Measurements from ENCODE around the gene HOXA5.
A peak's percentile ranks its signal among the peaks of the same experiment; 100 is the strongest.

The HOXA5 gene

GRCh38 chr7:27172315-27172774 is 28.9 kb upstream of the HOXA5 start:
- no peak for DNase-seq (ENCODE audit: insufficient read length, low spot score)
- no peak for FAIRE-seq

- peak; percentile 40 for FAIRE-seq
- DNase-seq (ENCODE audit: insufficient read length, low spot score) = no peak
Observed at GRCh38 chr7:27171637-27172314, 28.3 kb upstream of the HOXA5 start.

GRCh38 chr7:27171325-27171636 is 27.8 kb upstream of the HOXA5 start:
- FAIRE-seq = no peak

GRCh38 chr7:27170426-27171324 is 27.2 kb upstream of the HOXA5 start:
- FAIRE-seq (no peak), DNase-seq (ENCODE audit: insufficient read length, low spot score) (no peak)

More at GRCh38 chr7:27171325-27171636, 27.8 kb upstream of the HOXA5 start:
- DNase-seq (ENCODE audit: insufficient read length, low spot score) = no peak

- DNase-seq (ENCODE audit: insufficient read length, low spot score) = no peak
- no peak for FAIRE-seq
Observed at GRCh38 chr7:27169658-27170425, 26.4 kb upstream of the HOXA5 start.

GRCh38 chr7:27168265-27168947 is 24.9 kb upstream of the HOXA5 start:
- FAIRE-seq (no peak), DNase-seq (ENCODE audit: insufficient read length, low spot score) (no peak)

GRCh38 chr7:27167916-27168264 is 24.4 kb upstream of the HOXA5 start:
- FAIRE-seq = no peak
- DNase-seq (ENCODE audit: insufficient read length, low spot score) = no peak

- no peak for DNase-seq (ENCODE audit: insufficient read length, low spot score)
- FAIRE-seq = no peak
Observed at GRCh38 chr7:27166531-27167505, 23.3 kb upstream of the HOXA5 start.

- no peak for DNase-seq (ENCODE audit: insufficient read length, low spot score)
- no peak for FAIRE-seq
Observed at GRCh38 chr7:27165996-27166530, 22.6 kb upstream of the HOXA5 start.

GRCh38 chr7:27165089-27165995 is 21.9 kb upstream of the HOXA5 start, which contains the start of gene HOXA9:
TSS of gene HOXA9 (minus strand) at chr7:27165537. CDS start at chr7:27165457, 80 bp downstream.
- DNase-seq (ENCODE audit: insufficient read length, low spot score) (no peak), FAIRE-seq (no peak)

- DNase-seq (ENCODE audit: insufficient read length, low spot score) (no peak), FAIRE-seq (no peak)
Observed at GRCh38 chr7:27164367-27165088, 21.0 kb upstream of the HOXA5 start.

GRCh38 chr7:27164045-27164366 is 20.5 kb upstream of the HOXA5 start:
- no peak for FAIRE-seq
- DNase-seq (ENCODE audit: insufficient read length, low spot score) = no peak

- FAIRE-seq (no peak), DNase-seq (ENCODE audit: insufficient read length, low spot score) (no peak)
Observed at GRCh38 chr7:27163288-27164044, 20.0 kb upstream of the HOXA5 start.

GRCh38 chr7:27162561-27163287 is 19.2 kb upstream of the HOXA5 start:
- FAIRE-seq = no peak
- no peak for DNase-seq (ENCODE audit: insufficient read length, low spot score)

- DNase-seq (ENCODE audit: insufficient read length, low spot score) = no peak
- FAIRE-seq = no peak
Observed at GRCh38 chr7:27161721-27162560, 18.5 kb upstream of the HOXA5 start.

Data from GM19239 (cell line).